HG02588 (cell line): ENCODE data around the gene TSKU.
"Not testable (repeated sequence)": the region's sequence is repeated elsewhere in the genome, so short reads cannot be mapped to it uniquely, and the experiment has no call there.

Source experiments
- ATAC-seq: cut with Tn5 transposase; IDR thresholded peaks from one replicate; pipeline ENCODE4 v1.9.1; 2021; ENCODE audit warnings: mild to moderate bottlenecking, moderate library complexity; ENCODE audit not compliant: unreplicated experiment

TSKU gene

GRCh38 chr11:76800466-76801200, 17.5 kb downstream of the TSKU start:
- ATAC-seq: no peak

GRCh38 chr11:76801225-76801624, 18.1 kb downstream of the TSKU start:
- ATAC-seq: no peak

GRCh38 chr11:76801736-76802135, 18.6 kb downstream of the TSKU start:
- ATAC-seq: no peak

- no peak for ATAC-seq
These were observed 19.0 kb downstream of the TSKU start for GRCh38 chr11:76802151-76802550.

GRCh38 chr11:76802621-76803020, 19.5 kb downstream of the TSKU start:
- no peak for ATAC-seq

GRCh38 chr11:76803023-76803422, 19.9 kb downstream of the TSKU start:
- ATAC-seq: no peak

- ATAC-seq: no peak
These were observed 20.9 kb downstream of the TSKU start for GRCh38 chr11:76803811-76804600.

GRCh38 chr11:76805206-76805913, 22.2 kb downstream of the TSKU start:
- no peak for ATAC-seq

- no peak for ATAC-seq
These were observed 23.0 kb downstream of the TSKU start for GRCh38 chr11:76806131-76806530.

- ATAC-seq: no peak
These were observed 23.6 kb downstream of the TSKU start for GRCh38 chr11:76806608-76807205.

GRCh38 chr11:76807206-76807875, 24.2 kb downstream of the TSKU start:
- no peak for ATAC-seq

- no peak for ATAC-seq
These were observed 25.0 kb downstream of the TSKU start for GRCh38 chr11:76808171-76808570.

GRCh38 chr11:76808996-76809395, 25.8 kb downstream of the TSKU start:
- ATAC-seq: no peak

- ATAC-seq: no peak
These were observed 27.1 kb downstream of the TSKU start for GRCh38 chr11:76810151-76810853.

GRCh38 chr11:76811259-76811658, 28.1 kb downstream of the TSKU start:
- ATAC-seq: no peak

GRCh38 chr11:76814414-76814813, 31.3 kb downstream of the TSKU start:
- no peak for ATAC-seq

- ATAC-seq: not testable (repeated sequence)
These were observed 32.5 kb downstream of the TSKU start for GRCh38 chr11:76815678-76816077.

- no peak for ATAC-seq
These were observed 37.0 kb downstream of the TSKU start for GRCh38 chr11:76820184-76820566.

GRCh38 chr11:76821396-76821795, 38.2 kb downstream of the TSKU start:
- not testable (repeated sequence) for ATAC-seq

- ATAC-seq: no peak
These were observed 39.2 kb downstream of the TSKU start for GRCh38 chr11:76822406-76822805.
